K562 (cell line): ENCODE data around the gene ANKRD11. TPM values are rescaled to one million over a fixed set of nuclear protein-coding genes. Genes with fewer than 3 reads are reported as not detected.

ENCODE experiments used
- ATAC-seq: fragments of 200-7000 bp; cut with Tn5 transposase; 3 replicates; pipeline ENCODE4 v1.9.1; 2020; ENCODE audit warnings: moderate library complexity
- BruUV-seq: library from RNA; stranded (reverse); fragments of 400-500 nt; replicated peaks from 2 replicates; lab custom pipeline; 2021; lab: Mats Ljungman, UMichigan
- CTCF ChIA-PET: fragments of 300-600 bp; formaldehyde crosslinking; extraction: SDS; loops from one replicate; lab custom pipeline; 2021; ENCODE audit warnings: low intra/inter-chr PET ratio; lab: Yijun Ruan, JAX
- POLR2A ChIA-PET: fragments of 300-600, 350-650 bp; sonication (Branson Sonifier 250); formaldehyde crosslinking; extraction: SDS; loops from one replicate; lab custom pipeline; 2021; ENCODE audit warnings: antibody characterized with exemption, inconsistent platforms; lab: Yijun Ruan, JAX
- DNase-seq, 4 experiments: peaks; one replicate each; pipeline versions ENCODE4 v3.0.0 to v3.0.0-alpha.2; 2011 to 2018; ENCODE audit warnings: low spot score in 3 of 4, mixed read lengths in 3 of 4; ENCODE audit errors: extremely low read depth in 1 of 4
- FAIRE-seq: peaks from 2 replicates; lab custom pipeline; 2011; peaks lifted over from hg19 to GRCh38; lab: Jason Lieb, UNC
- H2AFZ ChIP-seq: 2 replicates; pipeline ENCODE4 v1.6.0; 2011; ENCODE audit warnings: low read depth, low read length, control low read depth, inconsistent platforms
- H3K27ac ChIP-seq: fragments of 200-600 bp; 3 replicates; pipeline ENCODE4 v1.8.0; 2011; ENCODE audit warnings: low read depth, mild to moderate bottlenecking, control low read depth, inconsistent platforms, low read length, moderate library complexity, mixed read lengths; ENCODE audit errors: extremely low read depth
- H3K27me3 ChIP-seq, 2 experiments: fragments of 300-600 bp in 1 of 2; 2 replicates in 1 of 2; 3 replicates in 1 of 2; pipeline versions ENCODE4 v1.6.0 to v1.8.0; 2011; ENCODE audit warnings: inconsistent platforms in 2 of 2, low read length in 2 of 2, mild to moderate bottlenecking in 1 of 2, mixed read lengths in 1 of 2, moderate library complexity in 1 of 2; ENCODE audit not compliant: control insufficient read depth in 2 of 2, insufficient read depth in 2 of 2
- H3K36me3 ChIP-seq: fragments of 300-600 bp; 3 replicates; pipeline ENCODE4 v1.8.0; 2011; ENCODE audit warnings: mild to moderate bottlenecking, low read length, inconsistent platforms; ENCODE audit not compliant: control insufficient read depth, insufficient read depth
- H3K4me1 ChIP-seq, 2 experiments: fragments of 200-600 bp in 1 of 2; replicated peaks in 1 of 2; 2 replicates in 1 of 2; 3 replicates in 1 of 2; pipeline versions ENCODE4 v1.5.1 to v1.8.0; 2011; ENCODE audit warnings: inconsistent platforms in 2 of 2, low read length in 2 of 2, mild to moderate bottlenecking in 1 of 2, mixed read lengths in 1 of 2, moderate library complexity in 1 of 2; ENCODE audit not compliant: control insufficient read depth in 2 of 2, insufficient read depth in 2 of 2
- H3K4me2 ChIP-seq: 2 replicates; pipeline ENCODE4 v1.6.1; 2011; ENCODE audit warnings: low read length, control low read depth, inconsistent platforms, mixed read lengths; ENCODE audit not compliant: insufficient read depth
- H3K4me3 ChIP-seq: fragments of 200-600 bp; sonication (generic), shearing (Covaris generic); 2 replicates; pipeline ENCODE4 v1.5.1; 2016; ENCODE audit warnings: control low read depth, inconsistent platforms
- H3K79me2 ChIP-seq: fragments of 200-600 bp; 3 replicates; pipeline ENCODE4 v1.8.0; 2011; ENCODE audit warnings: low read length, inconsistent platforms; ENCODE audit not compliant: control insufficient read depth, insufficient read depth
- H3K9ac ChIP-seq, 2 experiments: 2 replicates each; pipeline versions ENCODE4 v1.6.0 to v1.6.1; 2011; ENCODE audit warnings: low read depth in 2 of 2, low read length in 2 of 2, control low read depth in 1 of 2, inconsistent platforms in 1 of 2, mild to moderate bottlenecking in 1 of 2, mixed read lengths in 1 of 2; ENCODE audit not compliant: insufficient read depth in 1 of 2
- H3K9me1 ChIP-seq: one replicate; pipeline ENCODE4 v1.6.0; 2011; ENCODE audit warnings: inconsistent platforms, mild to moderate bottlenecking, low read length, moderate library complexity; ENCODE audit not compliant: control insufficient read depth, insufficient read depth
- H3K9me3 ChIP-seq: replicated peaks from 2 replicates; pipeline ENCODE4 v1.5.1; 2011; ENCODE audit warnings: low read depth, low read length, inconsistent platforms; ENCODE audit not compliant: control insufficient read depth, insufficient read depth
- H4K20me1 ChIP-seq: replicated peaks from 2 replicates; pipeline ENCODE4 v1.6.1; 2011; ENCODE audit warnings: low read length, inconsistent platforms, mixed read lengths; ENCODE audit not compliant: control insufficient read depth, insufficient read depth
- EHMT2 ChIP-seq: fragments of 450-650 bp; IDR thresholded peaks from 2 replicates; pipeline ENCODE4 v1.6.1; 2018; ENCODE audit warnings: antibody characterized with exemption
- MTA1 ChIP-seq: fragments of 450-650 bp; IDR thresholded peaks from 2 replicates; pipeline ENCODE4 v1.6.1; 2017; ENCODE audit warnings: borderline replicate concordance
- MTA3 ChIP-seq: fragments of 450-650 bp; formaldehyde crosslinking; IDR thresholded peaks from 2 replicates; pipeline ENCODE4 v1.6.1; 2017; ENCODE audit warnings: mild to moderate bottlenecking, borderline replicate concordance
- NCOA2 ChIP-seq, 2 experiments: fragments of 450-650 bp; IDR thresholded peaks; 2 replicates each; pipeline ENCODE4 v1.6.1; 2018; ENCODE audit warnings: mild to moderate bottlenecking in 2 of 2, moderate library complexity in 1 of 2; ENCODE audit not compliant: partially characterized antibody in 2 of 2
- U2AF1 ChIP-seq: fragments of 200-400 bp; formaldehyde crosslinking; optimal IDR thresholded peaks from 2 replicates; pipeline ENCODE3; 2017; ENCODE audit warnings: mild to moderate bottlenecking, low read depth, low read length, moderate library complexity
- ZKSCAN8 ChIP-seq: fragments of 200-800 bp; sonication (Bioruptor generic); IDR thresholded peaks from 2 replicates; pipeline ENCODE4 v1.6.1; 2016; ENCODE audit warnings: missing genetic modification characterization, missing compliant biosample characterization
- ZNF277 ChIP-seq: fragments of 250-450 bp; sonication (Bioruptor Pico); IDR thresholded peaks from 2 replicates; pipeline ENCODE4 v1.8.0; 2022; ENCODE audit warnings: inconsistent platforms, mild to moderate bottlenecking, moderate library complexity, borderline replicate concordance
- WGBS: fragments of 100-300 bp; shearing (Covaris generic); methylation state at CpG from one replicate; pipeline ENCODE4 v1.1.6; 2016; ENCODE audit warnings: low coverage, mixed read lengths; ENCODE audit not compliant: insufficient coverage; ENCODE audit errors: missing lambda C conversion rate; 5-methylcytosine and 5-hydroxymethylcytosine counted together
- in situ Hi-C: fragments of 300-500 bp; cut with MboI; formaldehyde crosslinking; loops from 4 replicates; pipeline ENCODE4 v1.15.0; 2018; ENCODE audit warnings: inconsistent platforms, mixed read lengths
- intact Hi-C: fragments of 100-400 bp; cut with micrococcal nuclease; formaldehyde crosslinking; loops from 2 replicates; pipeline ENCODE4 v1.14.2; 2022
- polyA plus RNA-seq, 8 experiments: library from polyadenylated mRNA; depleted of rRNA in 4 of 8; stranded (reverse) in 5 of 8; unstranded in 3 of 8; fragments of >200 nt; fragmentation: Nextera tagmentation in 2 of 8; fragmentation: Illumina TruSeq in 1 of 8; extraction: Ambion mirVana in 2 of 8; extraction: Trizol in 1 of 8; gene quantifications; 2 replicates each; pipeline versions ENCODE4 v1.2.1 to v1.2.3, GENCODE V29; 2011 to 2014; ENCODE audit warnings: inconsistent platforms in 1 of 8, missing spikeins in 1 of 8
- total RNA-seq, 7 experiments: library from RNA; depleted of rRNA in 6 of 7; stranded (reverse); fragments of >200 nt in 6 of 7; fragmentation: Illumina TruSeq in 2 of 7; extraction: Trizol in 2 of 7; gene quantifications; 2 replicates each; pipeline versions ENCODE4 v1.2.1 to v1.2.3, GENCODE V29; 2011 to 2021; ENCODE audit warnings: low replicate concordance in 1 of 7
- TF ChIP-seq, protein P1 (sequence below): fragments of 450-650 bp; formaldehyde crosslinking; IDR thresholded peaks from 2 replicates; pipeline ENCODE4 v1.4.0; 2020; ENCODE audit warnings: mild to moderate bottlenecking, mixed read lengths

ANKRD11 gene
- total and polyA plus RNA-seq, 9 of the 15 experiments (the other 6 are each of a cell fraction or from before 2014, with no cell fraction given) = 4.7 to 126 (median 31.7) TPM

DNA sequence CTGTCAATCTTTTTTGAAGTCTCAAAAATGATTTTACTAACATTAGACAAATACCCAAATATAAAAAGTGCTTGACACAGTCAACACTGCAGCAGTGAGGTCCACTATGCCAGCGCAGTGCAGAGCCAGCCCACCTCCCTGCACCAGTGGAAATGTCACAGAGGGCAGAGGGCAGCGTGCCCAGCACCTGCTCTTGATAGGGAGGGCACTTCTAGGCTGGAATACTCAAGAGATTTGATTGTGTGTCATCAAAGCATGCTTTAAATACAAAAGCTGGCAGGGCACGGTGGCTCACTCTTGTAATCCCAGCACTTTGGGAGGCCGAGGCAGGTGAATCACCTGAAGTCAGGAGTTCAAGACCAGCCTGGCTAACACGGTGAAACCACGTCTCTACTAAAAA, 136.0 kb downstream of the ANKRD11 start:
- in situ Hi-C loops (no loop called here), intact Hi-C loops (no loop called here)
- H3K9ac ChIP-seq = no peak overlapping the region
- H3K36me3 ChIP-seq = peaks cover 55% of the 10 kb centered on the region; the same call in 2 of the 3 replicates
- DNase-seq = no peak
- no peak for TF ChIP-seq NCOA2 (IDR thresholded peaks at IDR 0.05; ENCODE audit: partially characterized antibody in 2 of 2)
- TF ChIP-seq, protein P1, sequence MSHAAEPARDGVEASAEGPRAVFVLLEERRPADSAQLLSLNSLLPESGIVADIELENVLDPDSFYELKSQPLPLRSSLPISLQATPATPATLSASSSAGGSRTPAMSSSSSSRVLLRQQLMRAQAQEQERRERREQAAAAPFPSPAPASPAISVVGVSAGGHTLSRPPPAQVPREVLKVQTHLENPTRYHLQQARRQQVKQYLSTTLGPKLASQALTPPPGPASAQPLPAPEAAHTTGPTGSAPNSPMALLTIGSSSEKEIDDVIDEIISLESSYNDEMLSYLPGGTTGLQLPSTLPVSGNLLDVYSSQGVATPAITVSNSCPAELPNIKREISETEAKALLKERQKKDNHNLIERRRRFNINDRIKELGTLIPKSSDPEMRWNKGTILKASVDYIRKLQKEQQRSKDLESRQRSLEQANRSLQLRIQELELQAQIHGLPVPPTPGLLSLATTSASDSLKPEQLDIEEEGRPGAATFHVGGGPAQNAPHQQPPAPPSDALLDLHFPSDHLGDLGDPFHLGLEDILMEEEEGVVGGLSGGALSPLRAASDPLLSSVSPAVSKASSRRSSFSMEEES (CRISPR knock-in tag) = no peak
- TF ChIP-seq ZKSCAN8 (CRISPR knock-in tag) = no peak
- no peak for TF ChIP-seq MTA1
- no peak for TF ChIP-seq ZNF277 (CRISPR knock-in tag)
- TF ChIP-seq U2AF1 = no peak
- TF ChIP-seq MTA3 = no peak
- TF ChIP-seq EHMT2 = no peak
- FAIRE-seq = no peak
- H4K20me1 ChIP-seq = peaks cover 91% of the 10 kb centered on the region
- BruUV-seq = no TSS peak
- H3K9me3 ChIP-seq = no peaks in the 10 kb centered on the region
- H3K4me3 ChIP-seq = no peak overlapping the region
- H3K4me1 ChIP-seq = peaks cover 39 to 52% of the 10 kb centered on the region in 2 experiments
- H3K9me1 ChIP-seq = peaks cover 35% of the 10 kb centered on the region
- CTCF ChIA-PET = no interaction called here
- ATAC-seq = no peak
- H3K27ac ChIP-seq = no peak overlapping the region
- H3K27me3 ChIP-seq = no peaks in the 10 kb centered on the region
- WGBS = 94% methylated on average over 6 of the region's 6 CpGs
- POLR2A ChIA-PET = no interaction called here
- peaks cover 96% of the 10 kb centered on the region for H3K79me2 ChIP-seq
- H3K4me2 ChIP-seq = no peak overlapping the region
- no peak overlapping the region for H2AFZ ChIP-seq
